Mucosa of descending colon (tissue), 3 donors: Measurements from ENCODE around the gene TFCP2. TPM values are rescaled to one million over a fixed set of nuclear protein-coding genes. Genes with fewer than 3 reads are reported as not detected.

Source experiments
- ATAC-seq: fragments of 200-7000 bp; cut with Tn5 transposase; one replicate; pipeline ENCODE4 v1.9.1; 2020; ENCODE audit warnings: mild to moderate bottlenecking, moderate library complexity
- DNase-seq, 3 donors: peaks; one replicate each; pipeline ENCODE4 v3.0.0-alpha.2; 2020
- H3K36me3 ChIP-seq: fragments of 200-600 bp; one replicate; pipeline ENCODE4 v1.8.0; 2021; ENCODE audit warnings: low read depth, mild to moderate bottlenecking
- H3K4me1 ChIP-seq: fragments of 200-600 bp; one replicate; pipeline ENCODE4 v1.8.0; 2021; ENCODE audit warnings: low read depth, mild to moderate bottlenecking
- H3K4me3 ChIP-seq: fragments of 200-600 bp; one replicate; pipeline ENCODE4 v1.8.0; 2021; ENCODE audit warnings: mild to moderate bottlenecking
- H3K9me3 ChIP-seq: fragments of 200-600 bp; one replicate; pipeline ENCODE4 v1.8.0; 2021; ENCODE audit warnings: mild to moderate bottlenecking
- intact Hi-C, 2 donors: fragments of 100-400 bp; cut with DNase I in 1 of 2; cut with micrococcal nuclease in 1 of 2; formaldehyde crosslinking; loops; one replicate each; pipeline versions ENCODE4 v1.11.0 to v1.11.1; 2022; cut with DNase I, micrococcal nuclease
- total RNA-seq, 3 donors: library from RNA; stranded (reverse); fragmentation: NEBNext Ultra II Directional in 2 of 3; extraction: Animal tissue kit (Norgen Biotek cat#: 25700) in 2 of 3; gene quantifications; one replicate each; pipeline versions ENCODE4 v1.2.1 to v1.2.4, GENCODE V29; 2021 to 2023
- TF ChIP-seq, protein P1 (sequence below): fragments of 200-600 bp; IDR thresholded peaks from one replicate; pipeline ENCODE4 v1.8.0; 2022; ENCODE audit warnings: antibody characterized with exemption, mild to moderate bottlenecking
- donor health status: DM: no; HTN: no; CAD: no; lungs with moderate emphysema.
- donor health status: DM: no; HTN: no; CAD: no.
- donor health status: DM: no; HTN: yes; CAD: no.

Gene TFCP2
- total RNA-seq, 3 donors from 2014 or later = 28.3 to 31.4 (median 28.4) TPM

DNA sequence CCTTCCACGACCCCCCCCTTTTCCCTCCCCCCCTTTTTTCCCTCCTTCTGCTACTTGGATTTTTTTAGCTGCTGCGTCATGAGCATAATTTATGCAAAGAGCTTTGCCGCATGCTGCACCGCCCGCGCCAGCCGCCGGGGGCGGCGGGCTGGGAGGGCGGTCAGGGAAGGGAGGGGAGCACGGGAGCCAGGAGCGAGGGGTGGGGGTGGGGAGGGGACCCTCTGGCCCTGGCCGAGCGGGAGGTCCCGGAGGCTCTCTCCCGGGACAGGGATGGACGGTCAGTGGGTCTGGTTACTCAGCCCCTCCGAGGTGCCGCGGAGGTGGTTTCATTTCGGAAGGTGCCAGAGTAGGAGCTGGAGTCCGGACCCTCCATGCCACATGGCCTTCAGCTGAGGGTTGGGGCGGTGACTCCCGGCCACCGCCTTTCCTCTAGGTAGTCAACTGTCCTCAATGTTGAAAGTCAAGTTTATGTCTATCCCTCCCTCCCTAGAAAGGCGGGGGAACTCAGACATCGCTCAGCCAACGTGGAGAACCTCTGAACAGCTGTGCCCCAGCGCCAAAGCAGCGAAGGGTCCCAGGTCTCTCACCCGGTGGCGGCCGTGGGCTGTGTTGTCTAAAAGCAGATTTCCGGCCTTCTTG, 45.2 kb upstream of the TFCP2 start, which contains the start of gene POU6F1:
Gene POU6F1 (minus strand): TSS at position 95 of the 639 bp plus-strand sequence. CDS start 11,226 bp downstream, outside the sequence.
- ATAC-seq (peak; percentile 89), DNase-seq (peak; percentile 75 to 83 (median 80))
- peaks cover 12% of the 10 kb centered on the region for H3K4me1 ChIP-seq
- intact Hi-C loops = no loop called here
- no peaks in the 10 kb centered on the region for H3K36me3 ChIP-seq
- H3K4me3 ChIP-seq = peak within 1 kb of the TSS; percentile 40
- H3K9me3 ChIP-seq = no peaks in the 10 kb centered on the region
- TF ChIP-seq, protein P1, sequence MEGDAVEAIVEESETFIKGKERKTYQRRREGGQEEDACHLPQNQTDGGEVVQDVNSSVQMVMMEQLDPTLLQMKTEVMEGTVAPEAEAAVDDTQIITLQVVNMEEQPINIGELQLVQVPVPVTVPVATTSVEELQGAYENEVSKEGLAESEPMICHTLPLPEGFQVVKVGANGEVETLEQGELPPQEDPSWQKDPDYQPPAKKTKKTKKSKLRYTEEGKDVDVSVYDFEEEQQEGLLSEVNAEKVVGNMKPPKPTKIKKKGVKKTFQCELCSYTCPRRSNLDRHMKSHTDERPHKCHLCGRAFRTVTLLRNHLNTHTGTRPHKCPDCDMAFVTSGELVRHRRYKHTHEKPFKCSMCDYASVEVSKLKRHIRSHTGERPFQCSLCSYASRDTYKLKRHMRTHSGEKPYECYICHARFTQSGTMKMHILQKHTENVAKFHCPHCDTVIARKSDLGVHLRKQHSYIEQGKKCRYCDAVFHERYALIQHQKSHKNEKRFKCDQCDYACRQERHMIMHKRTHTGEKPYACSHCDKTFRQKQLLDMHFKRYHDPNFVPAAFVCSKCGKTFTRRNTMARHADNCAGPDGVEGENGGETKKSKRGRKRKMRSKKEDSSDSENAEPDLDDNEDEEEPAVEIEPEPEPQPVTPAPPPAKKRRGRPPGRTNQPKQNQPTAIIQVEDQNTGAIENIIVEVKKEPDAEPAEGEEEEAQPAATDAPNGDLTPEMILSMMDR = peak; percentile 60

DNA sequence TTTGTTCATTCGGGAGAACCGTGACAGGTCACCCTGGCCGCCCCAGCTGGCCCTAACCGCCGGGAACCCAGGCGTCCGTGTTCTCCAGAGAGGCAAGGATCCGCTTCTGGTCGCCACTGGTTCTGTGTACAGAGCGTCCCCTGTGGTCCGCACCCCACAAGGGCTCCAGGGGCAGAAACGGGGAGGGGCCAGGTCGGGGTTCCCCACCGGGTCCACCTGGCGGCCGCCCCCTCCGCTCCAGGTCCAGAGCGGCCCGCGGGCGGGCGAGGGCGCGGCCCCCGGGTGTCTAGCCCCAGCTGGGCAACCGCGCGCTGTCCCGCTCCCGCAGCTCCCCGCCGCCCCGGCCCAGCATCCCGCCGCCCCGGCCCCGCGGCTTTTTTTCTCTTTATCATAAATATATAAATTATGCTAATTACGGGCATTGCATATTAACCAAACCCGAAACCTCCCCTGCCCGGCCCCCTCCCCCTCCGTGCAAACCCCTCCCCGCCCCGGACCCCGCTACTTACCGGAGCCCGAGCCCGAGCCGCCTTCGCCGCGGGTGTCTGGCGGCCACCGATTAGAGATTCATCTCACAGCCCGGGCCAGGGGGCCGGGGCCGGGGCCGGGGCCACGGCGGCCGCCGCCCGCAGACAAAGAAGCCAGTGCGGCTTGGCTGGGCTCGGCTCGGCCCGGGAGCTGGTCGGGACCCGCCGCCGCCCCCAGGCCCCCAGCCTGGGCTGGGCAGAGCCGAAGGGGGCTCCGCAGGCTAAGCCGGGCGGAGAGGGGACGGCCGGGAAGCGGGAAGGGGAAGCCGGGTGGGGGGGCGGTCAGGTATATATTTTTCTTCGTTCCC, 44.4 kb upstream of the TFCP2 start:
- H3K4me3 ChIP-seq = peak overlapping the region; percentile 40
- ATAC-seq = peak; percentile 52
- peaks cover 12% of the 10 kb centered on the region for H3K4me1 ChIP-seq
- TF ChIP-seq, protein P1 = no peak
- H3K36me3 ChIP-seq = no peaks in the 10 kb centered on the region
- H3K9me3 ChIP-seq = no peaks in the 10 kb centered on the region
- intact Hi-C loops = no loop called here
- peak; percentile 55 to 82 (median 71) for DNase-seq

DNA sequence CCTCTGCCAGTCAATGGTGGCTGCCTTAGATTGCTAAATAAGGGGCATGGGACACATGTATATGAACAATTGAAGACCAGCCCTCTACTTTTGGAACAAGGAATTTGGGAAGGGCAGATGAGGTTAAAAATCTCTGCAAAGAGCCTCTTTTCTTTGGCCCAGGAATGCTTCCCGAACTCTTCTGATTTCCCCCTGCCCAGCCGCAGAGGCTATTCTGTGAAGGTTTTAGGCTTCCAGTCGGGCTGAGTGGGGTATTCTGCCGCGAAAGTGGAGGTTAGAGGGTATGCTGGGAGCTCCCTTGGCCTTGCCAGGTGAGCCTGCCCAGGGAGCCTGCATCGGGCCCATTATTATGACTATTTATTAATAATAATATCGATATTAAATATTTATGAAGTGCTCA, 43.7 kb upstream of the TFCP2 start:
- H3K4me3 ChIP-seq = no peak overlapping the region
- ATAC-seq (no peak), DNase-seq (no peak)
- H3K36me3 ChIP-seq = no peaks in the 10 kb centered on the region
- H3K4me1 ChIP-seq = peaks cover 12% of the 10 kb centered on the region
- TF ChIP-seq, protein P1 = no peak
- intact Hi-C loops = no loop called here
- H3K9me3 ChIP-seq = no peaks in the 10 kb centered on the region

DNA sequence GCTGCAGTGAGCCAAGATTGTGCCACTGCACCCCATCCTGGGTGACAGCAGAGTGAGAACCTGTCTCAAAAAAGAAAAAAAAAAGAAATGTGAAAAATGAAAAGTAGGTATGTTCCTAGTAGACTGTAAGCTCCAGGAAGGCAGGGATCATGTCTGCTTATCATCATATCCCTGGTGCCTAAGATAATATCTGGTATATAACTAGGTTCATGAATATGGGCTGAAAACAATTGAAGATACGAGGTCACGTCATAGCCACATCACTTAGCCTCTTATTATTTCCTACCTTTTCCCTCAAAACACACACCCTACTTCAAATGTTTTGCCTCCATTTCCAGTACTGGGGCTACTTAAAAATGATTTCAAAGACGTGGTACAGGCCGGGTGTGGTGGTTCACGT, 42.0 kb upstream of the TFCP2 start:
- no peak overlapping the region for H3K4me3 ChIP-seq
- ATAC-seq (no peak), DNase-seq (no peak)
- no peaks in the 10 kb centered on the region for H3K9me3 ChIP-seq
- peaks cover 12% of the 10 kb centered on the region for H3K4me1 ChIP-seq
- H3K36me3 ChIP-seq = no peaks in the 10 kb centered on the region
- intact Hi-C loops = no loop called here
- TF ChIP-seq, protein P1 = no peak

DNA sequence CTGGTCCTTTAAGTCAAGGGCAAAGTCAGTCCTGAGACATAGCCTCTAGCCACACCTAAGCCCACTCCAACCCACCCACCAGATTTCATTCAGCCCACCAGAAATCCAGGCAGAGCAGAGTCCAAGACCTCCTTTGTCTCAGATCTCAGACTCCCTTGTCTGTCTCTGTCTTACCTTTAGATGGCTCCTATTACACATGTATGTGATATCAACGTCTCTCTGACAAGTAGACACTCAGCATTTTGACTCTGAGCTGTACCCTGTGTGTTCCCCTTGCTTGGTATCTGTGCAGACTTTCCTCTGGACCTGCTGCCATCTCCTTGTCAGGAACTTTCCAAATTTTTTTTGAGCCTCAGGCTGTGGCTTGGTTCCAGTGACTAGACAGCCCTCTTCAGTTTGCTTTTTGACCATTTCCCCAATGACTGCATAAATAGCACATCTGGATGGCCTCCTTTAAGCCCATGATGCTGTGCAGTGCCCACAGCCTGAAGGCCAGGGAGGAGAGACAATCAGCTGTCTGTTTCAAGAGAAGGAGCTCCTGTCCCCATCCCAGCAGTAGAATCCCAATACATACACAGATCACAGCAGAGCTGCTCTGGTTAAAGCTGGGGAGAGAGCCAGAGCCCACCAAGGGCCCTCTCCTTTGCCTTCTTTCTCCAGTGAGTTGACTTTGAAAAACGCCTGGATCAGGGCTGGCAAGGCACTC, 37.9 kb upstream of the TFCP2 start:
- no peaks in the 10 kb centered on the region for H3K9me3 ChIP-seq
- H3K36me3 ChIP-seq = no peaks in the 10 kb centered on the region
- TF ChIP-seq, protein P1 = no peak
- no peak for DNase-seq
- ATAC-seq = no peak
- H3K4me1 ChIP-seq = no peaks in the 10 kb centered on the region
- H3K4me3 ChIP-seq = no peak overlapping the region
- intact Hi-C loops = no loop called here
